HepG2 (cell line): ENCODE measurements around the gene NDUFB10. TPM values are rescaled to one million over a fixed set of nuclear protein-coding genes. Genes with fewer than 3 reads are reported as not detected.

ENCODE experiments used
- ADNP ChIP-seq: sonication (generic); formaldehyde crosslinking; IDR thresholded peaks from 2 replicates; pipeline ENCODE4 v1.4.0; 2020; ENCODE audit warnings: missing genetic modification reagents
- HMG20B ChIP-seq: conservative IDR thresholded peaks from 2 replicates; pipeline ENCODE4 v1.6.1; 2016; ENCODE audit warnings: missing genetic modification reagents, missing compliant biosample characterization
- ISL2 ChIP-seq: sonication (generic); formaldehyde crosslinking; IDR thresholded peaks from 2 replicates; pipeline ENCODE4 v1.5.0; 2020; ENCODE audit warnings: missing genetic modification reagents
- KLF11 ChIP-seq: IDR thresholded peaks from 2 replicates; pipeline ENCODE4 v1.6.1; 2016; ENCODE audit warnings: missing compliant biosample characterization
- KLF15 ChIP-seq: sonication (generic); formaldehyde crosslinking; IDR thresholded peaks from 2 replicates; pipeline ENCODE4 v1.8.1; 2023; ENCODE audit warnings: borderline replicate concordance, mild to moderate bottlenecking, inconsistent platforms, missing genetic modification reagents, mixed read lengths
- MAX ChIP-seq: IDR thresholded peaks from 2 replicates; pipeline ENCODE4 v1.6.1; 2012; ENCODE audit warnings: inconsistent platforms
- MED1 ChIP-seq: sonication (generic); formaldehyde crosslinking; IDR thresholded peaks from 2 replicates; pipeline ENCODE4 v1.4.0; 2020; ENCODE audit warnings: missing genetic modification reagents
- MED8 ChIP-seq: sonication (generic); formaldehyde crosslinking; IDR thresholded peaks from 2 replicates; pipeline ENCODE4 v1.8.1; 2023; ENCODE audit warnings: mild to moderate bottlenecking, missing genetic modification reagents; ENCODE audit not compliant: insufficient replicate concordance
- MTF1 ChIP-seq: sonication (generic); formaldehyde crosslinking; IDR thresholded peaks from 2 replicates; pipeline ENCODE4 v1.5.0; 2020; ENCODE audit warnings: missing genetic modification reagents
- MZF1 ChIP-seq: sonication (generic); formaldehyde crosslinking; IDR thresholded peaks from 2 replicates; pipeline ENCODE4 v1.8.1; 2023; ENCODE audit warnings: mild to moderate bottlenecking, missing genetic modification reagents, borderline replicate concordance
- RAD51 ChIP-seq: fragments of 450-650 bp; IDR thresholded peaks from 2 replicates; pipeline ENCODE4 v1.6.1; 2016; ENCODE audit warnings: borderline replicate concordance
- RELA ChIP-seq: sonication (generic); formaldehyde crosslinking; IDR thresholded peaks from 2 replicates; pipeline ENCODE4 v1.4.0; 2020; ENCODE audit warnings: missing genetic modification reagents
- TP53 ChIP-seq: sonication (generic); formaldehyde crosslinking; conservative IDR thresholded peaks from 2 replicates; pipeline ENCODE4 v1.4.0; 2020; ENCODE audit warnings: missing genetic modification reagents
- TSC22D2 ChIP-seq: sonication (generic); formaldehyde crosslinking; IDR thresholded peaks from 2 replicates; pipeline ENCODE4 v1.5.1; 2020; ENCODE audit warnings: missing genetic modification reagents, mild to moderate bottlenecking, borderline replicate concordance
- YEATS4 ChIP-seq: sonication (generic); formaldehyde crosslinking; IDR thresholded peaks from 2 replicates; pipeline ENCODE4 v1.4.0; 2020; ENCODE audit warnings: missing genetic modification reagents, borderline replicate concordance
- YY1 ChIP-seq: IDR thresholded peaks from 2 replicates; pipeline ENCODE4 v1.6.1; 2011; ENCODE audit warnings: low read length, low read depth, moderate library complexity, mild to moderate bottlenecking; ENCODE audit not compliant: insufficient read depth, insufficient replicate concordance
- ZBTB3 ChIP-seq: sonication (generic); formaldehyde crosslinking; IDR thresholded peaks from 2 replicates; pipeline ENCODE4 v1.4.0; 2020; ENCODE audit warnings: low read depth, mild to moderate bottlenecking, moderate library complexity, missing genetic modification reagents, borderline replicate concordance
- ZNF234 ChIP-seq: sonication (generic); formaldehyde crosslinking; conservative IDR thresholded peaks from 2 replicates; pipeline ENCODE4 v1.5.1; 2020; ENCODE audit warnings: mild to moderate bottlenecking, missing genetic modification reagents
- ZNF264 ChIP-seq: sonication (generic); formaldehyde crosslinking; IDR thresholded peaks from 2 replicates; pipeline ENCODE4 v1.4.0; 2020; ENCODE audit warnings: missing genetic modification reagents
- ZNF33A ChIP-seq: sonication (generic); formaldehyde crosslinking; IDR thresholded peaks from 2 replicates; pipeline ENCODE4 v1.5.1; 2020; ENCODE audit warnings: missing genetic modification reagents, mild to moderate bottlenecking, moderate library complexity, borderline replicate concordance
- ZNF550 ChIP-seq: sonication (generic); formaldehyde crosslinking; IDR thresholded peaks from 2 replicates; pipeline ENCODE4 v1.4.0; 2020; ENCODE audit warnings: mild to moderate bottlenecking, missing genetic modification reagents, borderline replicate concordance
- ZNF562 ChIP-seq: sonication (generic); formaldehyde crosslinking; IDR thresholded peaks from 2 replicates; pipeline ENCODE4 v1.8.0; 2022; ENCODE audit warnings: missing genetic modification reagents, borderline replicate concordance
- ZNF660 ChIP-seq: sonication (generic); formaldehyde crosslinking; IDR thresholded peaks from 2 replicates; pipeline ENCODE4 v1.5.1; 2020; ENCODE audit warnings: mild to moderate bottlenecking, low read depth, missing genetic modification reagents, borderline replicate concordance
- ZNF746 ChIP-seq: sonication (generic); formaldehyde crosslinking; IDR thresholded peaks from 2 replicates; pipeline ENCODE4 v1.8.0; 2022; ENCODE audit warnings: mild to moderate bottlenecking, missing genetic modification reagents
- ZSCAN30 ChIP-seq: sonication (generic); formaldehyde crosslinking; IDR thresholded peaks from 2 replicates; pipeline ENCODE4 v1.5.0; 2020; ENCODE audit warnings: mild to moderate bottlenecking, missing genetic modification reagents
- polyA plus RNA-seq, 8 experiments: library from polyadenylated mRNA; depleted of rRNA in 3 of 8; stranded (reverse) in 7 of 8; unstranded in 1 of 8; fragments of >200 nt; fragmentation: Illumina TruSeq in 4 of 8; extraction: Trizol in 4 of 8; gene quantifications; 2 replicates each; pipeline versions ENCODE4 v1.2.1 to v1.2.3, GENCODE V29; 2011 to 2016; ENCODE audit warnings: low read depth in 4 of 8, missing spikeins in 1 of 8, mixed read lengths in 1 of 8; ENCODE audit not compliant: insufficient read depth in 1 of 8
- total RNA-seq, 5 experiments: library from RNA; depleted of rRNA; stranded (reverse); fragments of >200 nt; fragmentation: Illumina TruSeq; extraction: Trizol; gene quantifications; 2 replicates each; pipeline ENCODE4 v1.2.3, GENCODE V29; 2016; ENCODE audit warnings: low read depth in 1 of 5
- TF ChIP-seq, protein P1 (sequence below): sonication (generic); formaldehyde crosslinking; conservative IDR thresholded peaks from 2 replicates; pipeline ENCODE4 v1.4.0; 2020; ENCODE audit warnings: missing genetic modification reagents
- TF ChIP-seq, protein P2 (sequence below): sonication (generic); formaldehyde crosslinking; conservative IDR thresholded peaks from 2 replicates; pipeline ENCODE4 v1.8.0; 2022; ENCODE audit warnings: mild to moderate bottlenecking, moderate library complexity, missing genetic modification reagents

Gene NDUFB10
- total and polyA plus RNA-seq, 2 of the 13 experiments (the other 11 are each of a cell fraction or from before 2014, with no cell fraction given), result 68.6 to 157 TPM

- TF ChIP-seq, protein P1, sequence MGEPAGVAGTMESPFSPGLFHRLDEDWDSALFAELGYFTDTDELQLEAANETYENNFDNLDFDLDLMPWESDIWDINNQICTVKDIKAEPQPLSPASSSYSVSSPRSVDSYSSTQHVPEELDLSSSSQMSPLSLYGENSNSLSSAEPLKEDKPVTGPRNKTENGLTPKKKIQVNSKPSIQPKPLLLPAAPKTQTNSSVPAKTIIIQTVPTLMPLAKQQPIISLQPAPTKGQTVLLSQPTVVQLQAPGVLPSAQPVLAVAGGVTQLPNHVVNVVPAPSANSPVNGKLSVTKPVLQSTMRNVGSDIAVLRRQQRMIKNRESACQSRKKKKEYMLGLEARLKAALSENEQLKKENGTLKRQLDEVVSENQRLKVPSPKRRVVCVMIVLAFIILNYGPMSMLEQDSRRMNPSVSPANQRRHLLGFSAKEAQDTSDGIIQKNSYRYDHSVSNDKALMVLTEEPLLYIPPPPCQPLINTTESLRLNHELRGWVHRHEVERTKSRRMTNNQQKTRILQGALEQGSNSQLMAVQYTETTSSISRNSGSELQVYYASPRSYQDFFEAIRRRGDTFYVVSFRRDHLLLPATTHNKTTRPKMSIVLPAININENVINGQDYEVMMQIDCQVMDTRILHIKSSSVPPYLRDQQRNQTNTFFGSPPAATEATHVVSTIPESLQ (CRISPR knock-in tag), result no peak
- peak; percentile 74 for TF ChIP-seq ISL2 (CRISPR knock-in tag)
- TF ChIP-seq TP53 (CRISPR knock-in tag), result peak; percentile 66; the same call in 1 of the 2 replicates
- no peak for TF ChIP-seq ZSCAN30 (CRISPR knock-in tag)
- 0 out of 2 replicates have a peak, but pooled peaks have one; percentile 6 for TF ChIP-seq RELA (CRISPR knock-in tag)
- TF ChIP-seq ZNF234, result no peak
- no peak for TF ChIP-seq MTF1 (CRISPR knock-in tag)
- TF ChIP-seq ZBTB3, result 0 out of 2 replicates have a peak, but pooled peaks have one; percentile 15
- no peak for TF ChIP-seq MZF1 (CRISPR knock-in tag)
- no peak for TF ChIP-seq KLF11 (CRISPR knock-in tag)
- TF ChIP-seq, protein P2, sequence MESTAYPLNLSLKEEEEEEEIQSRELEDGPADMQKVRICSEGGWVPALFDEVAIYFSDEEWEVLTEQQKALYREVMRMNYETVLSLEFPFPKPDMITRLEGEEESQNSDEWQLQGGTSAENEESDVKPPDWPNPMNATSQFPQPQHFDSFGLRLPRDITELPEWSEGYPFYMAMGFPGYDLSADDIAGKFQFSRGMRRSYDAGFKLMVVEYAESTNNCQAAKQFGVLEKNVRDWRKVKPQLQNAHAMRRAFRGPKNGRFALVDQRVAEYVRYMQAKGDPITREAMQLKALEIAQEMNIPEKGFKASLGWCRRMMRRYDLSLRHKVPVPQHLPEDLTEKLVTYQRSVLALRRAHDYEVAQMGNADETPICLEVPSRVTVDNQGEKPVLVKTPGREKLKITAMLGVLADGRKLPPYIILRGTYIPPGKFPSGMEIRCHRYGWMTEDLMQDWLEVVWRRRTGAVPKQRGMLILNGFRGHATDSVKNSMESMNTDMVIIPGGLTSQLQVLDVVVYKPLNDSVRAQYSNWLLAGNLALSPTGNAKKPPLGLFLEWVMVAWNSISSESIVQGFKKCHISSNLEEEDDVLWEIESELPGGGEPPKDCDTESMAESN (CRISPR knock-in tag), result peak; percentile 72; the same call in 1 of the 2 replicates
- no peak for TF ChIP-seq KLF15 (CRISPR knock-in tag)
- no peak for TF ChIP-seq ZNF562 (CRISPR knock-in tag)
- peak; percentile 80 for TF ChIP-seq TSC22D2 (CRISPR knock-in tag)
- TF ChIP-seq ADNP (CRISPR knock-in tag), result no peak
- TF ChIP-seq HMG20B, result peak; percentile 7; the same call in 1 of the 2 replicates
- TF ChIP-seq MAX, result peak; percentile 75
- TF ChIP-seq ZNF746, result 0 out of 2 replicates have a peak, but pooled peaks have one; percentile 9
- peak; percentile 99 for TF ChIP-seq ZNF264 (CRISPR knock-in tag)
- TF ChIP-seq ZNF660, result no peak
- TF ChIP-seq YY1, result no peak
- no peak for TF ChIP-seq ZNF550 (CRISPR knock-in tag)
- TF ChIP-seq YEATS4 (CRISPR knock-in tag), result peak; percentile 37; the same call in 1 of the 2 replicates
- TF ChIP-seq MED1 (CRISPR knock-in tag), result peak; percentile 88
- TF ChIP-seq MED8 (CRISPR knock-in tag), result peak; percentile 71
- no peak for TF ChIP-seq RAD51
- no peak for TF ChIP-seq ZNF33A (CRISPR knock-in tag)
Measured at GRCh38 chr16:1940273-1941161, 18.8 kb upstream of the NDUFB10 start (continued).
